ENCODE data around the gene EIF4H.

DNA sequence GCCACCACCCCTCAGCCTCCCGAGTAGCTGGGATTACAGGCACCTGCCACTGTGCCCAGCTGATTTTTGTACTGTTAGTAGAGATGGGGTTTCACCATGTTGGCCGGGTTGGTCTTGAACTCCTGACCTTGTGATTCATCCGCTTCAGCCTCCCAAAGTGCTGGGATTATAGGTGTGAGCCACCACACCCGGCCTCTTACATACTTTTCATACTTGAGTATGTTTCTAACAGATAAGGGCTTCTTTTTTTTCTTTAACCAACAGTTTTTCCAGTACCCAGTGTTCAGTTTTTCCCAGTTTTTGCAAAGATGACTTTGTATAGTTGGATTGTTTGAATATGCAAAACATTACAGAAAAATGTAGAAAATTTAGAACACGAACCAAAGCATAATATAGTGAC lies 7.7 kb downstream of the EIF4H start:
- TF ChIP-seq, protein P1, sequence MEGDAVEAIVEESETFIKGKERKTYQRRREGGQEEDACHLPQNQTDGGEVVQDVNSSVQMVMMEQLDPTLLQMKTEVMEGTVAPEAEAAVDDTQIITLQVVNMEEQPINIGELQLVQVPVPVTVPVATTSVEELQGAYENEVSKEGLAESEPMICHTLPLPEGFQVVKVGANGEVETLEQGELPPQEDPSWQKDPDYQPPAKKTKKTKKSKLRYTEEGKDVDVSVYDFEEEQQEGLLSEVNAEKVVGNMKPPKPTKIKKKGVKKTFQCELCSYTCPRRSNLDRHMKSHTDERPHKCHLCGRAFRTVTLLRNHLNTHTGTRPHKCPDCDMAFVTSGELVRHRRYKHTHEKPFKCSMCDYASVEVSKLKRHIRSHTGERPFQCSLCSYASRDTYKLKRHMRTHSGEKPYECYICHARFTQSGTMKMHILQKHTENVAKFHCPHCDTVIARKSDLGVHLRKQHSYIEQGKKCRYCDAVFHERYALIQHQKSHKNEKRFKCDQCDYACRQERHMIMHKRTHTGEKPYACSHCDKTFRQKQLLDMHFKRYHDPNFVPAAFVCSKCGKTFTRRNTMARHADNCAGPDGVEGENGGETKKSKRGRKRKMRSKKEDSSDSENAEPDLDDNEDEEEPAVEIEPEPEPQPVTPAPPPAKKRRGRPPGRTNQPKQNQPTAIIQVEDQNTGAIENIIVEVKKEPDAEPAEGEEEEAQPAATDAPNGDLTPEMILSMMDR (IDR thresholded peaks at IDR 0.05), result no peak
- no peak for TF ChIP-seq POLR2A (IDR thresholded peaks at IDR 0.05)
